Kidney glomerular epithelial cell (primary cell): ENCODE measurements around the gene FBXO24.

Experiments
- DNase-seq: peaks from one replicate; lab custom pipeline; 2025; lab: John Stamatoyannopoulos, UW

FBXO24 gene

DNA sequence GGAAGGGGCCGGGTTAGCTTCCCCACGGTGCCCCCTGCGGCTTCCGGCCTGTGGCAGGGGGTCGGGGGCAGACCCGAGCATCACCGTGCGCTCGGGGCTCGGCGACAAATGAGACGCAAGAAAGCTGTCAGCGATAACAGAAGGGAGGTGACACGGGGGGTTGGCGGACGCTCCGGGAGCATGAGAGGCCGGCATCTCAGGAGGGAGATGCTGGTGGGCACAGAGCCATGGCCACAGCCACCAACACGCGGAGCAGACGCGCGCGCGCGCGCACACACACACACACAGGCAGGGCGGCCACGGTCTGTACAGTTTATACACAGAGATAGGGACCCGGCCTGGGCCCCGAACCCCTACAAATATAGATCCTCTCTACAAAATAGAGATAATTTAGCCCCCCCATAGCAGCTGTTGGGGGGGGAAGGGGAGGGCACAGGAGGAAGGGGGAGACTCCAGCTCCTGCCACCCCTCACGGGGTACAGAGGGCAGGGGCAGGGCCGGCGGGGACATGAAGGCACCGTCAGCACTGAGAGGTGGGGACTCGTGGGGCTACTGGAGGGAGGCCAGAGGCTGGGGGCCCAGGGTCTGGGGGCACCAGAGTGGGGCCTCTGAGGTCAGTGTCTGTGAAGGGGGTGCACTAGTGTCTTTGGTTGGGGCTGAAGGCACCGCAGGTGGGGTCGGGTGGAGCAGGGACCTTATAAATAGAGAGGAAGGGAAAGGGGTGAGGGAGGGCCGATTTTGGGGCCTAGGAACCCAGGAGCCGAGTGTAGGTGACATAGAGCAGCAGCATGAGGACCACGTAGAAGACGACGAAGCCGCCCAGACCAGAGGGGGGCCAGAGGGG lies 11.5 kb upstream of the FBXO24 start:
- no peak for DNase-seq

DNA sequence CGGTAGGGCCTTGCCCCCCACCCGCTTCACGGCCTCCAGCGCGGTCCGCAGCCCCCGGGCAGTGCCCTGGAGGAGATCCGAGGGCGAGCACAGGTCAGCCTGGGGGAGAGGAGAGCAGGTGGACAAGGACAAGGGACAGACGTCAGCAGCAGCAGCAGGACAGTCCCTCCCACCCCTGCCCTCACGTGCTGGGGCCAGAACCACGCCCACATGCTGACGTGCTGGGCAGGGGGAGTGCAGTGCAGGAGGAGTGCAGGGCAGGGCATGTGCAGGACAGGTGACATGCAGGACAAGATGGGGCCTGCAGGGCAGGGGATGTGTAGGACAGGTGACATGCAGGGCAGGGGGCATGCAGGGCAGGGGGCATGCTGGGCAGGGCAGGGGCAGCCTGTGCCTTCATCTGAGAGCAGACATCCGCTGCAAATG lies 10.9 kb upstream of the FBXO24 start:
- DNase-seq: no peak

GRCh38 chr7:100575746-100576383 lies 10.3 kb upstream of the FBXO24 start:
- DNase-seq: no peak

DNA sequence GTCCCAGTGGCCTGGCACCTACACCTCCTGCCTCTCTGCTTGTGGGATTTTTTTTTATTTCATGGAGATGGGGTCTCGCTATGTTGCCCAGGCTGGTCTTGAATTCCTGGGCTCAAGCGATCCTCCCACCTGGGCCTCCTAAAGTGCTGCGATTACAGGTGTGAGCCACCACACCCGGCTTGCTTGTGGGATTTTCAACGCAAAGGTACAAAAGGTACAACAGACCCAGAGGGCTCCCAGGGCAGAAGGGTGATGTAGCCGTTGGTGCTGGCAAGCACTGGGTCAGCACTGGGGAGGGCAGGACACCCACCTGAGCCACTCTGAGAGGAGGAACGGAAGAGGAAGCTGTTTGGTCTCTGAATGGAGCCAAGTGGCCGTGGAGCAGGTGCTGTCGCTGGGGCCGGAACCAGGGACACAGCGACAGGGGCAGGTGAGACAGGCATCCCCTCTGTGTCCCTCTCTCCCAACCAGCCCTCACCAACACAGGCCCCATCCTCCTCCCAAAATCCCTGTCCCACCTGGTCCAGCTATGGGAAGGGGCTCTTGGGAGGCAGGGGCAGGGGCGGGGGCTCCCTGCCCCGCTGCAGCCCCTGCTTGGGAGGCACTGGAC lies 9.6 kb upstream of the FBXO24 start:
- DNase-seq: no peak

DNA sequence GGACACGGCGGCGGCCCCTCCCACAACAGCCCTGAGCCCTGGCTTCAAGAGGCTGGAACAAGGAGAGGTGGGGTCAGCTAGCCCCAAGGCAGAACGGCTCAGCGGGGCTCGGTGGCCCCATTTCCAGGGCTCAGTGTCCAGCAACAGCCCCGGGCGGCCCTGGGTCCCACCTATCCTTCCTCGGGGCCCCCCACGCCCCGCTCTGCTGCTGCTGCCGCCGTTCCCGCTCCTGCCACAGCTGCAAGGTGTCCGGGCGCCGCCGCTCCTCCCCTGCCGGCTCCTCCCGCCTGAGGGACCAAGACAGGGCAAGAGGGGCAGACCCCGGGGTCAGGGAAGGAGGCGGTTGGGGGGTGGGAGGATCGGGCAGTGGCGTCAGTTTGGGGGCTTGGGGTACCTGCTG lies 9.0 kb upstream of the FBXO24 start:
- no peak for DNase-seq

DNA sequence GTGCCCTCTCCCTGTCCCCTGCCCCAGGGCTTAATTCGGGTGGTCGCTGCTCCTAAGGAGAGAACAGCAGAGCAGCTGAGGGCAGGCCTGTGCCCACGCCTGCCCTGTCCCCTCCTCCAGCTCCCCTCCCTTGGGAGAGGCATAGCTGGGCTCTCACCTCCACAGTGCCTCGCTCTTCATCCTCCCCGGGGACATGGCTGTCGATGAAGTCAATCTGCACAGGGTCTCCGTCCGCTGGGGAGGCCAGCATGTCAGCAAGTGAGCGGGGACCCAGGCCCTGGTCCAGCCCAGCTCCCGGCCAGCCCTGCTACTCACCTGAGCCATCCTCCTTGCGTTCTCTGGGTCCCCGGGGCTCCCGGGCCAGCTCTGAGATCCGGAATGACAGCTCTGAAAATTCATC lies 8.6 kb upstream of the FBXO24 start:
- no peak for DNase-seq

GRCh38 chr7:100578246-100579183 lies 7.6 kb upstream of the FBXO24 start:
- no peak for DNase-seq

DNA sequence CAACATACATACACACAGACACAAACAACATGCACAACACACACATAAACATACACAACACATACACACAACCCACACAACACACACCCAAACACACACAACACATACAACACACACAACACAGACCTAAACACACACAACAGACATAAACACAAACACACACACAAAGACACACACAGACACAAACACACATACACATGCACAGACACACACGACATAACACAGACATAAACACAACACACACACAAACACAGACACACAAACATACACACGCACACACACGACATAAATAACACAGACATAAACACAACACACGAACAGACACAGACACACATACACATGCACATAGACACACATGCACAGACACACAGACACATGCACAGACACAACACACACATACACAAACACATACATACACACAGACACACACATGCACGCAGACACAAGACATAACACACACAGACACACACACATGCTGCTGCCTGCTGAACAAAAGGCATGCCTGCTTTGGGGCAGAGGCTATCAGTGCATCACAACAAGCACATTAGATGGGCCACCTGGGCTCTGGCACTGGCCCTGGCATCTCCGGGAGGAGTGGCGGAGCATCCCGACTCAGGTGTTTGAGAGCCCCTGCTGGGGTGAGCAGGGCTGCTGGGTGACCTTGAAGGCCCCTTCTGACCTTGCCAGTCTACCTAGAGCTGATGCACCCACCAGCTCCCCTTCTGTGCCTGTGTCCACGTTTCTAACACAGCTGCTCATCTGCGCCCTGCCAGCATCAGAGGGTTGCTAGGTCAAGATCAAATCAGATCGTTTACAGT lies 5.5 kb upstream of the FBXO24 start:
- no peak for DNase-seq

DNA sequence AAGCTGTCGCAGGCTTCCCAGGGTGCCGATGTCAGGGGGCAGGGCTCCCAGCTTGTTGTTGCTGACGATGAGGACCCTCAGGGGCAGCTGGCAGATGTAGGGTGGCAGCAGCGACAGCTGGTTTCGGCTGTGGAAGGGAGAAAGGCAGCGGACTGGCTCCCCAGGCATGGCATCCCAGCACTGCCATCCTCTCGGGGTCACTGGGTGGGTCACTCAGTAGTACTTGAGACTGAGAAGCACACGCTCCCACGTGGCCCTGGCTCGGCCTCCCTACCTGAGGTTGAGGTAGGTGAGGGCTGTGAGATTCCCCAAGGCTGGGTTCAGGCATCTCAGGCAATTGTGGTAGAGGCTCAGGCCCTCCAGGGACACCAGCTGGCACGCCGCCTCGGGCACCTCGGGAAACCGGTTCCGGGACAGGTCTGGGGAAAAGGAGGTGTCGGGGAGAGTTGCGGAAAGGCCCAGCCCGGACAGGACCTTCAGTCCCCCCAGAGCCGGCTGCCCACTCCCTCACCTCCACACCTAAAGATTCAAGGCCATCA lies 4.0 kb upstream of the FBXO24 start:
- no peak for DNase-seq

- DNase-seq: no peak
Observed at GRCh38 chr7:100582650-100583049, 3.5 kb upstream of the FBXO24 start.

- no peak for DNase-seq
Observed at GRCh38 chr7:100583132-100584053, 2.7 kb upstream of the FBXO24 start.

GRCh38 chr7:100584054-100584682 lies 2.0 kb upstream of the FBXO24 start:
- no peak for DNase-seq

GRCh38 chr7:100584683-100585510 lies 1.2 kb upstream of the FBXO24 start:
- DNase-seq: peak; percentile 32

DNA sequence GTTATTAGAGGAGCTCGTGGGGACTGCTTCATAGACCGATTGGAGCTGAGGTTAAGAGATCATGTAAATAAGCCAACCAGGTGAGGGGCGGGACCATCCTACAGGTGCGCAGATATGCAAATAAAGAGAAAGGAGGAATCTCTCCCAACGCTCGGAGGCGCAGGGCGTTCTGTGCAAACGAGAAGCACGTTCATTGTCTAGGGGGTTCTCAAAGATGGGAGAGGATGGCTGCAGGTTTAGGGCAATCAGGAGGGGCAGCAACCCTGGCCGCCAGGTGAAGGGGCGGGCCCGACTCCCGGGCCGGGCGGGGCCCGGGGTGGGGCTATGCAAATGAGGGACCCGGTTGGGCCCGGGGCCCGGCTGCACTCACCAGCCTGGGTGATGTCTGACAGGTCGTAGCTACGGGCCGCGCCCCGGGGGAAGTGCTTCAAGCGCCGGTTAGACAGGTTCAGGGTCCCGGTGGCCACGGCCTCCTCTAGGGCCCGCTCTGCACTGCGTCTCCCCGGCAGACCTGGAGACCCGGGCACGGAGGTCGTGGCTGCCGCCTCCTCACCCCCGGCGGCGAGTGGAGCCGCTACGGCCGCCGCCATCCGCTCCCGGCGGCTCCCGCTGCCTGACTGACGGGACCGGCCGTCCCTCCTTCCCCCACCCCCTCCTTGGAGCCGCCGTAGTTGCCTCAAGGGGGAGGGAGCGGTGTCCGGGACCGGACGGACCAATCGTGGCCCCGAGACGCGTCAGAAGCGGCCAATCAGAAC lies 440 bp upstream of the FBXO24 start, which contains the start of gene LRCH4:
LRCH4 (minus strand) TSS at position 619 of the 755 bp plus-strand sequence; CDS start at position 590, 29 bp downstream.
- no peak for DNase-seq

DNA sequence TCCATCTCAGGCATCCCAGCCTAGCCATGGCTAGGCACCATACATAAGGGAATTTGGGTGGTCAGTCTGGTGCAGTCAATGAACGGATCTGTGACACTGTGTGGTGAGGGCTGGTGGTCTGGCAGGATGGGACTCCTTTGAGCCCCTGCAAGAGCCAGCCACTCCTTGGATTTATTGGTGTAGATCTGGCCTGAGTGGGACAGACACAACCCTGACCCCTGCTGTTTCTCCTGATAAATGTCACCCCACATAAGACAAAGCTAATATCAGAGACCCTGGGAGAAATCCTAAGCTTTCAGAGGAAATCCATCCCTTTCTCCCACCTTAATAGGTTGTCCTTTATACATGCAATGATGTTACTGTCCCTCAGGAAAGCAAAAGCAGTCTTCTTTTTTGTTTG lies 2.3 kb downstream of the FBXO24 start:
- no peak for DNase-seq

DNA sequence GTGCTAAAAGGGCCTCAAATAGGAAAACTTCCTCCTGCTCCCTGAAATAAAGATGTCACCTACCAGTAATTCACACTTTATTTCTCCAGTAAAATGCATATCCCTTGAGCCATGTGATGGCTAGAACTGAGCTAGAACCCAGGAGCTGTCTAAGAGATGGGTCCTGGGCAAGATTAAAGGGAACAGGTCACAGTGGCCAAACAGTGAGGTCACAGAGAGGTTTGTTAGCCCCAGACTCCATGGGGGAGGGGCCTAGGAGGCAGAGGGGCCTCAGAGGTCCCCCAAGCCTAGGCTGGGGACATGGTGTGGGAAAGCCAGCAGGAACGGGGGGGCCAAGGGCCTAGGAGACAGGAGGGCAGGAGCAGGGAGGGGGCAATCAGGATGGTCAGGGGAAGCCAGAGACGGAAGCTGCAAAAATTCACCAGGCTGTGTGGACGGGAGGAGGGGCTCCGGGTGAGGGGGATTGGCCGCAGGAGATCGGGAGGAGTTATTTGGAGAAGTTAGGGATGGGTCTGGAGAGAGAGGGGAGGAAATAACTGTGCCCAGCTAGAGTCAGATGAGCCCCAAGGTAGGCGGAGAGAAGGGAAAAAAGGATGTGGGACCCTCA lies 3.3 kb downstream of the FBXO24 start:
- DNase-seq: no peak
